GM03348 (cell line): Measurements from ENCODE around the gene ZNF619.

ENCODE experiments used
- DNase-seq: peaks from one replicate; pipeline ENCODE4 v3.0.0; 2012; ENCODE audit warnings: low spot score

Gene ZNF619

DNA sequence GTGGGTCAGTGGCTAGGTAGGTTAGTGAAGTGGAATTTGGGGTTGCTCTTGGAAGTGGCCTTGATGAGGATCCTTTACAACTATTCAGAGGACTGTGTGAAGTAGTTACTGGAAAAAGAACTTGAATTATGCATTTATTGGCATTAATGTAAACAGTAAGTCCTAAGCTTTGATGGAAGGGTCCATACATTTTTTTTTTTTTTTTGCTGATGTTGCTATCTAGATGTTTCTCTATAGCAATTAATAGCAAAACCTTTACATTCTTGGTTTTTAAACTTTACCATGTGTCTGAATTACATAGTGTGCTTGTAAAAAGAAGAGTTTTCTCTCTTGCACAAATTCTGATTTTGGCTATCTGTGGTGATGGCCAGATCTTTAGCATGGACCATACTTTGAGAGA, 57.4 kb downstream of the ZNF619 start:
- no peak for DNase-seq
